Karpas-422 (cell line): ENCODE results near the gene NFIA. TPM values are rescaled to one million over a fixed set of nuclear protein-coding genes. Genes with fewer than 3 reads are reported as not detected.

Source experiments
- DNase-seq: peaks from one replicate; pipeline ENCODE4 v3.0.0-alpha.2; 2015
- H2AFZ ChIP-seq: fragments of 200-600 bp; sonication (generic); 2 replicates; pipeline ENCODE4 v1.6.1; 2014; ENCODE audit warnings: antibody characterized with exemption, low read length, mixed read lengths
- H3K27ac ChIP-seq: fragments of 200-600 bp; sonication (generic); 2 replicates; pipeline ENCODE4 v1.5.1; 2014; ENCODE audit warnings: mild to moderate bottlenecking, low read length, moderate library complexity
- H3K27me3 ChIP-seq: fragments of 200-600 bp; sonication (generic); 2 replicates; pipeline ENCODE4 v1.6.1; 2014; ENCODE audit warnings: low read length, mixed read lengths
- H3K36me3 ChIP-seq: fragments of 200-600 bp; sonication (generic); 2 replicates; pipeline ENCODE4 v1.6.1; 2014; ENCODE audit warnings: low read length, mixed read lengths; ENCODE audit not compliant: insufficient read depth
- H3K4me1 ChIP-seq: fragments of 200-600 bp; sonication (generic); 2 replicates; pipeline ENCODE4 v1.6.1; 2014; ENCODE audit warnings: mild to moderate bottlenecking, low read length, mixed read lengths
- H3K4me2 ChIP-seq: fragments of 200-600 bp; sonication (generic); 2 replicates; pipeline ENCODE4 v1.6.1; 2014; ENCODE audit warnings: low read length, low read depth, mild to moderate bottlenecking; ENCODE audit not compliant: poor library complexity, severe bottlenecking
- H3K4me3 ChIP-seq: fragments of 200-600 bp; sonication (generic); 2 replicates; pipeline ENCODE4 v1.5.1; 2014; ENCODE audit warnings: mild to moderate bottlenecking, antibody characterized with exemption, low read length, mixed read lengths
- H3K79me2 ChIP-seq: fragments of 200-600 bp; sonication (generic); 2 replicates; pipeline ENCODE4 v1.6.1; 2014; ENCODE audit warnings: mild to moderate bottlenecking, low read length, mixed read lengths
- H3K9ac ChIP-seq: fragments of 200-600 bp; sonication (generic); 2 replicates; pipeline ENCODE4 v1.6.0; 2014; ENCODE audit warnings: low read length
- H3K9me2 ChIP-seq: fragments of 200-600 bp; sonication (generic), shearing (Covaris generic); replicated peaks from 2 replicates; pipeline ENCODE4 v1.6.0; 2014; ENCODE audit warnings: mild to moderate bottlenecking, low read length, moderate library complexity; ENCODE audit not compliant: insufficient read depth
- H3K9me3 ChIP-seq: fragments of 300-700, 200-600 bp; sonication (generic); 2 replicates; pipeline ENCODE4 v1.6.1; 2014; ENCODE audit warnings: low read length, mixed read lengths
- H4K20me1 ChIP-seq: fragments of 200-600 bp; sonication (generic); 2 replicates; pipeline ENCODE4 v1.6.1; 2014; ENCODE audit warnings: mild to moderate bottlenecking, antibody characterized with exemption, low read length, low read depth; ENCODE audit not compliant: insufficient read depth
- total RNA-seq: library from RNA; depleted of rRNA; stranded (reverse); fragments of >200 nt; shearing (Covaris generic); gene quantifications from 2 replicates; pipeline ENCODE4 v1.2.3, GENCODE V29; 2014; ENCODE audit warnings: low replicate concordance; rRNA removed

Gene NFIA
- 15.8 and 38.3 TPM in 2 replicates for total RNA-seq

DNA sequence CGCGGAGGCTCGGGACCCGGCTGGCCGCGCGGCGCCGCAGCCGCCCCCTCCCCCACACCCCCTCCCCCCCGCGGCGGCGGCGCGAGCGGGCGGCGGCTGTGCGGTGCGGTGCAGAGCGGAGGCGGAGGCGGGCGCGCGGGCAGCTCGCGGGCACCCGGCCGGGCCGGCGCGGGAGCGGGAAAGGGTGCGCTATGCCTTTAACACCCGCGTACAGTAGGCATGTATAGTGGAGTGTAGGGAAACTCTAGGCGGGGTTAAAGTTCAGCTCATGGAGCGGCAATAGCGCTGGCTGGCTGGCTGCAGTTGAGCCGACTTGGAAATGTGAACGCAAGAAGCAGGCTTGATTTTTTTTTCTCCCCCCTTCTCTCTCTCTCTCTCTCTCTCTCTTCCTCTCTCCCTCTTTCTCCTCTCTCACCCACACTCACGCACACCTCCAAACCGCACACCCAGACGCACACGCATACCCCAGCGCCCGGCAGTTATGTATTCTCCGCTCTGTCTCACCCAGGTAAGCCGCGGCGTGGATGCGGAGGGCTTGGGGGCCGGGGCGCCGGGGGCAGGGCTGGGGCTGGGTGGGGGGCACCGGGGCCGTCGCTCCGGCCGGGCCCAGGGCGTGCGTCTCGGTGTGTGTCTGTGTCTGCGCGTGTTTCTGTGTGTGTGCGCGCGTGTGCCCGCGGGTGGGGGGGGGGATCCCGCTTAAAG lies at the start of gene NFIA:
Gene NFIA (plus strand): TSS at position 251 of the 702 bp plus-strand sequence.
- Histone ChIP-seq H3K27me3 (no peaks in the 10 kb centered on the region), H3K9me3 (no peaks in the 10 kb centered on the region), H3K79me2 (peaks cover 46% of the 10 kb centered on the region), H3K9ac (peak within 1 kb of the TSS; percentile 72), H2AFZ (peak within 1 kb of the TSS; percentile 82), H3K4me3 (peak within 1 kb of the TSS; percentile 76), H3K4me1 (peaks cover 66% of the 10 kb centered on the region), H3K4me2 (peak within 1 kb of the TSS; percentile 95), H3K36me3 (no peaks in the 10 kb centered on the region), H3K27ac (peak within 1 kb of the TSS; percentile 95), H3K9me2 (no peaks in the 10 kb centered on the region), H4K20me1 (no peaks in the 10 kb centered on the region)
- DNase-seq, result peak; percentile 69

DNA sequence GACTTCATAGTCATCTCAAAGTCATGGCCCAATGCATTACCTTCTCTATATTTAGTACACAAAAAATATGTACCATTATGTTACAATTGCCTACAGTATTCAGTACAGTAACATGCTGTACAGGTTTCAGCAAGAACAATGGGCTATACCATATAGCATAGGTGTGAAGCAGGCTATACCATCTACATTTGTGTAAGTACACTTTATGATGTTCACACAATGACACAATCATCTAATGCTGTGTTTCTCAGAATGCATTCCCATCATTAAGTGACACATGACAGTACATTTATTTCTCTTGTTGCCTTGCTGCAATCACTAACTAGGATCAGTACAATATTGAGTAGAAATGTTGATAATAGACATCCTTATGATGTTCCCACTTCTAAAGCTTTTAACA lies 46.5 kb upstream of the NFIA start:
- H3K4me2 ChIP-seq, result no peak overlapping the region
- H3K4me3 ChIP-seq, result no peak overlapping the region
- H3K9me2 ChIP-seq, result no peaks in the 10 kb centered on the region
- H3K79me2 ChIP-seq, result no peaks in the 10 kb centered on the region
- no peak overlapping the region for H2AFZ ChIP-seq
- H3K27me3 ChIP-seq, result peaks cover 4% of the 10 kb centered on the region; the same call in 1 of the 2 replicates
- DNase-seq, result no peak
- no peak overlapping the region for H3K27ac ChIP-seq
- H3K36me3 ChIP-seq, result no peaks in the 10 kb centered on the region
- H3K9ac ChIP-seq, result no peak overlapping the region
- H3K9me3 ChIP-seq, result no peaks in the 10 kb centered on the region
- no peaks in the 10 kb centered on the region for H4K20me1 ChIP-seq
- no peaks in the 10 kb centered on the region for H3K4me1 ChIP-seq

GRCh38 chr1:61042466-61043009 lies 39.8 kb upstream of the NFIA start:
- Histone ChIP-seq H3K9ac (no peak overlapping the region), H3K4me1 (no peaks in the 10 kb centered on the region), H3K9me2 (no peaks in the 10 kb centered on the region), H3K27ac (no peak overlapping the region), H3K27me3 (no peaks in the 10 kb centered on the region), H3K4me2 (no peak overlapping the region), H3K9me3 (no peaks in the 10 kb centered on the region), H2AFZ (no peak overlapping the region), H3K4me3 (no peak overlapping the region), H3K79me2 (no peaks in the 10 kb centered on the region), H4K20me1 (no peaks in the 10 kb centered on the region), H3K36me3 (no peaks in the 10 kb centered on the region)
- no peak for DNase-seq

DNA sequence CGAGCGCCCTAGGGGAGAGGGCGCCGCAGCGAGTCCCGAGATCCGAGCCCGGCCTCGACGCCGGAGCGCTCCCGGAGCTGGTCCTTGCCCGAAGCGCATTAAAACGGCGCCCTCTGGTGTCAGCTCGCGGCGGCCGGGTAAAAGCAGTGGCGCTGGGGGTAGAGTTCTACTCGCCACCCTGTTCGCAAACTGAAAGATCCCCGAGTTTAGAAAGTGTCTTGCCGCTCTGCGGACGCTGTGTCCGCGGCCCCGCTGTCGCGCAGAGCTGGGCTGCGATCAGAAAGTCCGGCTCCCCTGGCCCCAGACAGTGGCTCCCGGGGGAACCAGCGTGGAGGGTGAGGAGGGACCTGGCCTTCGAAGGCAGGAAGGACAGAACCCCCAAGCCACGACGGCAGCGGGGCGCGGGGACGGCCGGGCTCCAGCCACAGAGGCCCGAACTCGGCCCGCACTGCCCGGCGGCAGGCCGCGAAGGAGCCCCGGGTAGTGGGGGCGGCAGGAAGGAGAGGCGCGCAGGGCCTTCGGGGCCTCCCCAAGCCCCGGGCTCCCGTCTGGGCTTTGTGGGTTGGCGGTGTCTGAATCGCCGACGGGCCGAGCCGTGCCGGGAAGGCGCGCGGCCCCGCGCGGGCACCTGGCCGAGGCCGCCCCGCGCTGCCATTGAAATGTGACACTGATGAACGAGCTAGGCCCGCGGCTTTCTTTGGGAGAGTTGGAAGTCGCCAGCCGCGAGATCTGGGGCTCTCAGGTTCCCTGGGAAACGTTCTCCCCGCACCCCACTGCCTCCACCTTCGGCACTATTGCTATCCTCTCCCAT lies 39.1 kb upstream of the NFIA start:
- Histone ChIP-seq H3K4me3 (no peak overlapping the region), H3K27ac (no peak overlapping the region), H4K20me1 (no peaks in the 10 kb centered on the region), H3K4me1 (no peaks in the 10 kb centered on the region), H3K4me2 (no peak overlapping the region), H3K27me3 (no peaks in the 10 kb centered on the region), H3K79me2 (no peaks in the 10 kb centered on the region), H2AFZ (no peak overlapping the region), H3K9me2 (no peaks in the 10 kb centered on the region), H3K9ac (no peak overlapping the region), H3K9me3 (no peaks in the 10 kb centered on the region), H3K36me3 (no peaks in the 10 kb centered on the region)
- DNase-seq, result peak; percentile 48

DNA sequence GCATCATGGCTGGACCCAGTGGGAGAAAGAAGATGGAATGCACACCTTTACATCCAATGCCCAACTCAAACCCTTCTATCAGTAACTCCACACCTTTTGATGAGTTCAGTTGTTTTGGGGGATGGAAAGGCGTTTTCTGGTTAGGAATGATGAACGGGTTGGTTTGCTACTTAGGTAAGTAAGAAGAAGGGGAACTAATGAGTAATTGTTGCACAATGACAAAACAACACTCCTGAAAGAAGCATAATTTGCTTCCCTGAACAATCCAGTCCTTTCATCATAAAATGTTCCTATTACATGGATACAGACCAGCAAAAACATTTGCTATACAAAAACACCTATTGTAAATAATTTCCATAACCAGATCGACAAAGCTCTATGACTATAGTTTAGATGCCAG lies 35.9 kb upstream of the NFIA start:
- H3K9me3 ChIP-seq, result no peaks in the 10 kb centered on the region
- DNase-seq, result no peak
- no peaks in the 10 kb centered on the region for H3K79me2 ChIP-seq
- no peak overlapping the region for H3K4me3 ChIP-seq
- H3K9ac ChIP-seq, result no peak overlapping the region
- H3K27me3 ChIP-seq, result no peaks in the 10 kb centered on the region
- H3K27ac ChIP-seq, result no peak overlapping the region
- H3K36me3 ChIP-seq, result no peaks in the 10 kb centered on the region
- no peak overlapping the region for H2AFZ ChIP-seq
- no peaks in the 10 kb centered on the region for H3K9me2 ChIP-seq
- no peak overlapping the region for H3K4me2 ChIP-seq
- H4K20me1 ChIP-seq, result no peaks in the 10 kb centered on the region
- H3K4me1 ChIP-seq, result no peaks in the 10 kb centered on the region

DNA sequence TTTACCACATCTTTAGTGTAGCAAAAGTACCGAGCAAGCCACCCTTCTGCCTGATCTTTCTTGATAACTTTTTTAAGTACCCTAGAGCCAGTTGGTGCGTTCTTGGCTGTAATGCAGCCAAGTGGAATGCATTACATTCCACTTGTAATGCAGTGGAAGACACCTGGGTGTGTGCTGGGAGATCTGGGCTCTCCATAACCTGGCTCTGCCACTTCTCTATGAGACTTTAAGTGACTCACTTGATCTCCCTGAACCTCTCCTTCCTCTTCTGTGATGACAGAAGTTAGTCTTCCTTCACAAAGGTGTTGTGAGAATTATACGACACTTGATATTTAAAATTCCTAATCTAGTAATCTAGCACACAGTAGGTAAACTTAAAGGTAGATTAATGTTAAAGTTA lies 35.3 kb upstream of the NFIA start:
- Histone ChIP-seq H3K4me1 (no peaks in the 10 kb centered on the region), H3K79me2 (no peaks in the 10 kb centered on the region), H3K27ac (no peak overlapping the region), H3K9ac (no peak overlapping the region), H3K9me3 (no peaks in the 10 kb centered on the region), H4K20me1 (no peaks in the 10 kb centered on the region), H3K4me3 (no peak overlapping the region), H3K36me3 (no peaks in the 10 kb centered on the region), H2AFZ (no peak overlapping the region), H3K27me3 (no peaks in the 10 kb centered on the region), H3K4me2 (no peak overlapping the region), H3K9me2 (no peaks in the 10 kb centered on the region)
- no peak for DNase-seq

DNA sequence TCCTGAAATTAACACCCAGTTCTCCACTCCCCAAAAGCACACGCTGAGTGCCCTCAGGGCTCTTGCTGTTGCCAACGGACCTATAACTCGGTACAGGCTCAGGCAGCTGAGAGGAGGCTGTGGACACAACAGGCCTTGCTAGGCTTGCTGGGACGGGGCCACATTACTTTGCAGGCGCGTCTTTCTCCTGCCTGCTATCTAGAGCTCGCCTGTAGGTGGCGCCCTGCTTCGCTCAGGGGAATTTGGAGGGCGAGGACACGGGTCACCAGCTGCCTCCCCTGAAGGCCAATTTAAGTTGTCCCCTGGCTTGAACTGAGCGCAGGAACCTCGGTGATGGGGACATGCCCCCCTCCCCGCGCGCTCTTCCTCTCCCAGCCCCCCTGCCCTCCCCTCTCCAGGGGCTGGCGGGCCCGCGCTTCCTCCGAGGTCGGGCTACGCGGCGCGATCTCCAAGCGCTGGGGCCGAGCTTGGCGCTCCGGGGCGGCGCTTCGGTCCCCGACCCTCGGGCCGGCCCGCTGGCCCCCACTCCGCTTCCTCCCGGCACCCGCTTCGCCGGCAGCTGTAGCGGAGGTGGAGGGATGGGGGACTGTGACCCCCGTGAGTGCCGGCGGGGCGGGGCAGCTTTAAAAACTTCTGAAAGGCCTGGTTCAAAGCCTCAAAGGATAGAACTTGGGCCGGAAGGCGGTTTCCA lies 32.4 kb upstream of the NFIA start:
- no peaks in the 10 kb centered on the region for H3K36me3 ChIP-seq
- DNase-seq, result peak; percentile 93
- H3K4me3 ChIP-seq, result peak overlapping the region; percentile 70
- no peaks in the 10 kb centered on the region for H3K9me2 ChIP-seq
- peaks cover 13% of the 10 kb centered on the region for H3K4me1 ChIP-seq
- no peak overlapping the region for H3K27ac ChIP-seq
- peak overlapping the region; percentile 91; the same call in 1 of the 2 replicates for H2AFZ ChIP-seq
- H3K9me3 ChIP-seq, result no peaks in the 10 kb centered on the region
- no peaks in the 10 kb centered on the region for H4K20me1 ChIP-seq
- peak overlapping the region; percentile 68 for H3K4me2 ChIP-seq
- H3K79me2 ChIP-seq, result no peaks in the 10 kb centered on the region
- H3K27me3 ChIP-seq, result no peaks in the 10 kb centered on the region
- peak overlapping the region; percentile 65 for H3K9ac ChIP-seq
